Measurements from ENCODE around the gene SLC12A4.
A peak's percentile ranks its signal among the peaks of the same experiment; 100 is the strongest.

The SLC12A4 gene

GRCh38 chr16:67936880-67937605, 31.4 kb downstream of the SLC12A4 start:
- Histone ChIP-seq H3K4me3 (ENCODE audit: low read depth, low read length) (peak overlapping the region; percentile 91), H3K27me3 (ENCODE audit: insufficient read depth, low read depth, severe bottlenecking) (no peaks in the 10 kb centered on the region), H3K27ac (peak overlapping the region; percentile 62), H3K36me3 (no peaks in the 10 kb centered on the region; the same call in 1 of the 2 replicates), H3K9me3 (ENCODE audit: severe bottlenecking) (no peaks in the 10 kb centered on the region)
- no peak for TF ChIP-seq CTCF (IDR thresholded peaks at IDR 0.05; ENCODE audit: low read depth, low read length)
- no peak for DNase-seq

DNA sequence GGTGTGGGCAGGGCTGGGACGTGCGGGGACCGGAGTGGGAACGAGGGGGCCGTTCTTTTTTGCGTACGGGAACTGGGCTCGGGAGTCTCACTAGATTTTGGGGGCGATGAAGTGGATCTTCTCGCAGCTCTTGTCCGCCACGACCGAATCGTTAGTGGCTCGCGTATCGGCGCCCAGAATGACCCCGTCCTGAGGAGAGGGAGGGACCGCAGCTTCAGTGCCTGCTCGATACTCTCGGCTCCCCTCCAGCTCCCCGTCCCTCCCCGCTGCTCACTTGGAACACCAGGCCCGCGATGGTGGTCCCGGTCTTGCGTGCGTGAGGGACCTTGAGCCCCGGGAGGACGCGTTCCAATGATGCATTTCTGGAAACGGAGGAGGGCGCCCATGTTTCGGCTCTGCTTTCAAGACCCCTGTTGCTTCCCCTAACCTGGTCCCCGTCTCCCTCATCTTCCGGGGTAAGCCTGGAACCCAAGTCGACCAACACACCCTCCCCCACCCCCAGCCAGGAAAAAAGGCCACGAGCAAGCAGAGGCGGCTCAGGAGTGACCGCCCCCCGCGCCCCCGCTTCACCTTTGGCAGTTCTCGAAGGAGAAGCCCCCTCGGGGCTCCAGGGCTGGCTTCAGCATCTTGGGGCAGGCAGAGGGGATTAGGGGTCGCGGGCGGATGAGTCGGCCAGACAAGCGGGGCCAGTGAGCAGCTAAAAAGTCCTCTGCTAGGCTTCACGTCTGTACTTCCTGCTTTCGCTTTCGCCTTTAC, 32.1 kb downstream of the SLC12A4 start, which contains the start of gene PSMB10:
TSS of gene PSMB10 (minus strand) at position 727 of the 756 bp plus-strand sequence. CDS start at position 626, 101 bp downstream.
- Histone ChIP-seq H3K9me3 (ENCODE audit: severe bottlenecking) (no peaks in the 10 kb centered on the region), H3K27me3 (ENCODE audit: insufficient read depth, low read depth, severe bottlenecking) (no peaks in the 10 kb centered on the region), H3K36me3 (no peaks in the 10 kb centered on the region; the same call in 1 of the 2 replicates), H3K27ac (peak within 1 kb of the TSS; percentile 62), H3K4me3 (ENCODE audit: low read depth, low read length) (peak within 1 kb of the TSS; percentile 91)
- peak; percentile 40 for DNase-seq
- TF ChIP-seq CTCF (IDR thresholded peaks at IDR 0.05; ENCODE audit: low read depth, low read length), result no peak

DNA sequence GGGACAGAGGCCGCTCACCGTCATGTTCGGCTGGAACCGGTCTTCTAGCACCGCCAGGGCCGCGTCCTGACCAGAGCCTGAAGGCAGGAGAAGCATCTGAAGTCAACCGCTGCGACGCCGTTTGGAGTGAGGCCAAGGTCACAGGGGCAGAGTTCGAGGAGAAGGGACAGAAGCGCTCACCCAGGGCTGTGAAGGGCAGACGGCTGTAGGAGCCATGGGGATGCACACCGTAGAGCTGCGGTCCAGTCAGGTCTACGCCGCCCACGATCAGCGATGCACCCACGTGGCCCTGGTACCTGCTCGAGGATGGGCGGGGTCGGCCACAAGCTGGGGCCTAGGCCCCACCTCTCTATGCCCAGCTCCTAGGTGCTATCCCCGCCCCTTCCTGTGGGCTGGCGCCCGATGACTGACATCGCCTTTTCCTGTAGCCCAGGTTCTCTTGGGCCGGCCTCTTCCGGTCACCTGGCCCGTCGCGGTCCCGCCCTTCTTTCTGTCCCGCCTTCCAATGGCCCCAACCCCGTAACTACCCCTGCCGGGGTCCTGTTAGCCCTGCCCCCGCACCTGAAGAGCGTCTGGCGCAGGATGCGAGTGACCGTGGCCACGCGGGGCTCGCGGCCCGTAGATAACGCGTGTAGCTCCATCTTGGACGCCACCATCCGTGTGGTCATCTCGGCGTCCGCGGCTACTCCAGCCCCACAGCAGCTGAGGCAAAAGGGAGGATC, 32.9 kb downstream of the SLC12A4 start:
- DNase-seq, result peak; percentile 97
- no peaks in the 10 kb centered on the region; the same call in 1 of the 2 replicates for H3K36me3 ChIP-seq
- peak overlapping the region; percentile 91 for H3K4me3 ChIP-seq (ENCODE audit: low read depth, low read length)
- no peaks in the 10 kb centered on the region for H3K9me3 ChIP-seq (ENCODE audit: severe bottlenecking)
- H3K27ac ChIP-seq, result peak overlapping the region; percentile 62
- no peak for TF ChIP-seq CTCF (IDR thresholded peaks at IDR 0.05; ENCODE audit: low read depth, low read length)
- H3K27me3 ChIP-seq (ENCODE audit: insufficient read depth, low read depth, severe bottlenecking), result no peaks in the 10 kb centered on the region

GRCh38 chr16:67935101-67935401, 33.4 kb downstream of the SLC12A4 start:
- Histone ChIP-seq H3K4me3 (ENCODE audit: low read depth, low read length) (peak overlapping the region; percentile 91), H3K27me3 (ENCODE audit: insufficient read depth, low read depth, severe bottlenecking) (no peaks in the 10 kb centered on the region), H3K27ac (no peak overlapping the region), H3K36me3 (no peaks in the 10 kb centered on the region; the same call in 1 of the 2 replicates), H3K9me3 (ENCODE audit: severe bottlenecking) (no peaks in the 10 kb centered on the region)
- no peak for DNase-seq
- no peak for TF ChIP-seq CTCF (IDR thresholded peaks at IDR 0.05; ENCODE audit: low read depth, low read length)

- Histone ChIP-seq H3K9me3 (ENCODE audit: severe bottlenecking) (no peaks in the 10 kb centered on the region), H3K27me3 (ENCODE audit: insufficient read depth, low read depth, severe bottlenecking) (no peaks in the 10 kb centered on the region), H3K27ac (no peak overlapping the region), H3K36me3 (no peaks in the 10 kb centered on the region; the same call in 1 of the 2 replicates), H3K4me3 (ENCODE audit: low read depth, low read length) (peak overlapping the region; percentile 91)
- DNase-seq, result no peak
- no peak for TF ChIP-seq CTCF (IDR thresholded peaks at IDR 0.05; ENCODE audit: low read depth, low read length)
Observed at GRCh38 chr16:67934306-67935100, 33.9 kb downstream of the SLC12A4 start.

Measured in WERI-Rb-1 (cell line).